OCI-LY3 (cell line): ENCODE measurements around the gene DENND4A.

Source experiments
- EZH2phosphoT487 ChIP-seq: fragments of 200-600 bp; shearing (Covaris generic); IDR thresholded peaks from 2 replicates; pipeline ENCODE4 v1.6.1; 2018; ENCODE audit warnings: antibody characterized with exemption, mixed run types, low read depth
- TF ChIP-seq, protein P1 (sequence below): fragments of 200-600, 300-600 bp; sonication (generic); IDR thresholded peaks from 2 replicates; pipeline ENCODE4 v1.5.1; 2014; ENCODE audit warnings: antibody characterized with exemption, low read length, low read depth

DNA sequence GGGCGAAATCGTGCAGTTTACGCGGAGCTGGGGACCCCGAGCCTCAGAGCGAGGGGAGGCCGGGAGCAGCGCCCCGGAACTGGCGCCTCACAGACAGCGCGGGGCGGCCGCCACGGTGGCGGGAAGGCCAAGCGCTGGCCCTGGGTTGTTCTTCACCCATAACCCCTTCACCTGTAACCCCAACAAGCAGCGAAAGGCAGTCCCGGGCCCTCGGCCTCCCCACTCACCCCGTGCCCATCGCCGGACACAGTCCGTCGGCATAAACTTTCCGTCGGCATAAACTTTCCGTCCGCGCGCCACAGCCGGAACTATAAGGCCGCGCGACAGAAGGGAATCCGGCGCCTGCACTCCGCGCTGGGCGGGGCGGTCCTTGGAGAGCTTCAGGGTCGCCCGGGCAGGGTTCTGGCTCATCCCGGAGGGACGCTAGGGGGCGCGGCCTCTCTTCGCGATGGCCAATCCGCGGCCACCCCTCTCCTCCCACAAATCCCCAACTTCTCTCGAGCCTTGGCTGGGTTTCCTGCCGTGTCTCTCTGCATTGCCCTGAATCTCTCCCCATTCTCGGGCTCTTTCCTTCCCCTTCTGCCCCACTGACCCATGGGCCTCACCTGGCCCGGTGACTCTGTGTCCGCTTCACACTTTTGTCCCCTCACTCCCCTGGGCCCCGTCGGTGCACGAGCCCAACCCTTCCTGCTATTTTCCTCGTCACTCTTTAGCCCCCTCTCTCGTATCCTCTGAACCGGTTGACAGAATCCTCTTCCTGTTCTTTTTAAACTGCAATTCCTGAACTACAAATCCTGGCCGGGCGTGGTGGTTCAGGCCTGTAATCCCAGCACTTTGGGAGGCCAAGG lies 181.0 kb downstream of the DENND4A start, which contains the start of gene INTS14:
- TF ChIP-seq EZH2phosphoT487, result no peak
- TF ChIP-seq, protein P1, sequence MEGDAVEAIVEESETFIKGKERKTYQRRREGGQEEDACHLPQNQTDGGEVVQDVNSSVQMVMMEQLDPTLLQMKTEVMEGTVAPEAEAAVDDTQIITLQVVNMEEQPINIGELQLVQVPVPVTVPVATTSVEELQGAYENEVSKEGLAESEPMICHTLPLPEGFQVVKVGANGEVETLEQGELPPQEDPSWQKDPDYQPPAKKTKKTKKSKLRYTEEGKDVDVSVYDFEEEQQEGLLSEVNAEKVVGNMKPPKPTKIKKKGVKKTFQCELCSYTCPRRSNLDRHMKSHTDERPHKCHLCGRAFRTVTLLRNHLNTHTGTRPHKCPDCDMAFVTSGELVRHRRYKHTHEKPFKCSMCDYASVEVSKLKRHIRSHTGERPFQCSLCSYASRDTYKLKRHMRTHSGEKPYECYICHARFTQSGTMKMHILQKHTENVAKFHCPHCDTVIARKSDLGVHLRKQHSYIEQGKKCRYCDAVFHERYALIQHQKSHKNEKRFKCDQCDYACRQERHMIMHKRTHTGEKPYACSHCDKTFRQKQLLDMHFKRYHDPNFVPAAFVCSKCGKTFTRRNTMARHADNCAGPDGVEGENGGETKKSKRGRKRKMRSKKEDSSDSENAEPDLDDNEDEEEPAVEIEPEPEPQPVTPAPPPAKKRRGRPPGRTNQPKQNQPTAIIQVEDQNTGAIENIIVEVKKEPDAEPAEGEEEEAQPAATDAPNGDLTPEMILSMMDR, result peak; percentile 65
